GM12878 (cell line): Measurements from ENCODE around the gene TTC19. TPM values are rescaled to one million over a fixed set of nuclear protein-coding genes. Genes with fewer than 3 reads are reported as not detected.

Source experiments
- ATAC-seq: fragments of 200-7000 bp; cut with Tn5 transposase; 3 replicates; pipeline ENCODE4 v1.9.1; 2020; ENCODE audit warnings: mild to moderate bottlenecking, moderate library complexity
- BruUV-seq: library from RNA; stranded (reverse); fragments of 400-500 nt; replicated peaks from 2 replicates; lab custom pipeline; 2021; lab: Mats Ljungman, UMichigan
- CTCF ChIA-PET: fragments of 300-600 bp; sonication (Branson Sonifier 250); formaldehyde crosslinking; extraction: SDS; loops from one replicate; lab custom pipeline; 2021; ENCODE audit warnings: inconsistent platforms; lab: Yijun Ruan, JAX
- POLR2A ChIA-PET: fragments of 350-600 bp; formaldehyde crosslinking; extraction: SDS; loops from one replicate; lab custom pipeline; 2021; ENCODE audit warnings: inconsistent platforms; lab: Charles Lee
- RAD21 ChIA-PET: fragments of 300-600 bp; sonication (Branson Sonifier 250); formaldehyde crosslinking; loops from one replicate; lab custom pipeline; 2023; ENCODE audit warnings: antibody characterized with exemption; ENCODE audit not compliant: unreplicated experiment; lab: Charles Lee
- SMC1A ChIA-PET: fragments of 300-600 bp; sonication (Branson Sonifier 250); formaldehyde crosslinking; loops from one replicate; lab custom pipeline; 2023; ENCODE audit not compliant: unreplicated experiment, uncharacterized antibody; lab: Charles Lee
- DNase-seq: peaks from one replicate; pipeline ENCODE4 v3.0.0-alpha.2; 2011; ENCODE audit warnings: low read depth, low spot score
- FAIRE-seq: peaks from 3 replicates; lab custom pipeline; 2011; peaks lifted over from hg19 to GRCh38; lab: Jason Lieb, UNC
- H2AFZ ChIP-seq: 2 replicates; pipeline ENCODE4 v1.6.0; 2011; ENCODE audit warnings: low read depth, low read length, control low read depth; ENCODE audit not compliant: control insufficient read depth
- H3K27ac ChIP-seq: 2 replicates; pipeline ENCODE4 v1.5.1; 2011; ENCODE audit warnings: control low read depth; ENCODE audit not compliant: control insufficient read depth, insufficient read depth
- H3K27me3 ChIP-seq, 2 experiments: replicated peaks in 1 of 2; 2 replicates each; pipeline versions ENCODE4 v1.6.0 to v1.6.1; 2011; ENCODE audit warnings: low read length in 1 of 2; ENCODE audit not compliant: control insufficient read depth in 2 of 2, insufficient read depth in 2 of 2
- H3K36me3 ChIP-seq, 2 experiments: 2 replicates each; pipeline ENCODE4 v1.5.1; 2011; ENCODE audit warnings: low read length in 1 of 2; ENCODE audit not compliant: control insufficient read depth in 2 of 2, insufficient read depth in 2 of 2
- H3K4me1 ChIP-seq: 2 replicates; pipeline ENCODE4 v1.6.1; 2011; ENCODE audit warnings: mild to moderate bottlenecking, low read length, moderate library complexity, mixed read lengths; ENCODE audit not compliant: control insufficient read depth, insufficient read depth
- H3K4me2 ChIP-seq: 2 replicates; pipeline ENCODE4 v1.6.0; 2011; ENCODE audit warnings: control low read depth; ENCODE audit not compliant: control insufficient read depth, insufficient read depth
- H3K4me3 ChIP-seq: fragments of 200-600 bp; sonication (generic); 2 replicates; pipeline ENCODE4 v1.5.1; 2016
- H3K79me2 ChIP-seq: 2 replicates; pipeline ENCODE4 v1.6.0; 2011; ENCODE audit warnings: low read length; ENCODE audit not compliant: control insufficient read depth, insufficient read depth
- H3K9ac ChIP-seq: 2 replicates; pipeline ENCODE4 v1.8.0; 2011; ENCODE audit warnings: low read length, control low read depth, mixed read lengths; ENCODE audit not compliant: control insufficient read depth, insufficient read depth
- H3K9me3 ChIP-seq: replicated peaks from 3 replicates; pipeline ENCODE4 v1.5.1; 2011; ENCODE audit warnings: mild to moderate bottlenecking, low read length; ENCODE audit not compliant: control insufficient read depth, insufficient read depth
- H4K20me1 ChIP-seq: 2 replicates; pipeline ENCODE4 v1.6.0; 2011; ENCODE audit not compliant: control insufficient read depth, insufficient read depth
- GABPA ChIP-seq: IDR thresholded peaks from 2 replicates; pipeline ENCODE4 v1.6.1; 2014; ENCODE audit warnings: antibody characterized with exemption, low read depth, mild to moderate bottlenecking, inconsistent platforms
- HSF1 ChIP-seq: fragments of 150-350 bp; IDR thresholded peaks from 2 replicates; pipeline ENCODE4 v1.6.1; 2014; ENCODE audit warnings: mild to moderate bottlenecking, low read depth, low read length
- KAT2A ChIP-seq: conservative IDR thresholded peaks from 2 replicates; pipeline ENCODE4 v1.6.1; 2011; ENCODE audit warnings: low read depth, low read length; ENCODE audit not compliant: control insufficient read depth
- KLF5 ChIP-seq: fragments of 450-650 bp; IDR thresholded peaks from 2 replicates; pipeline ENCODE4 v1.6.1; 2014; ENCODE audit warnings: mild to moderate bottlenecking; ENCODE audit not compliant: partially characterized antibody
- PAX5 ChIP-seq: IDR thresholded peaks from 2 replicates; pipeline ENCODE4 v1.6.1; 2011; ENCODE audit warnings: low read depth, low read length, borderline replicate concordance
- PML ChIP-seq: IDR thresholded peaks from 2 replicates; pipeline ENCODE4 v1.6.1; 2012; ENCODE audit warnings: low read length, inconsistent platforms
- RAD21 ChIP-seq: IDR thresholded peaks from 2 replicates; pipeline ENCODE4 v1.6.1; 2011; ENCODE audit warnings: mild to moderate bottlenecking, low read depth, low read length, moderate library complexity; ENCODE audit not compliant: insufficient read depth
- TAF1 ChIP-seq: IDR thresholded peaks from 2 replicates; pipeline ENCODE4 v1.6.1; 2011; ENCODE audit warnings: mild to moderate bottlenecking, low read depth, low read length, borderline replicate concordance
- TARDBP ChIP-seq: IDR thresholded peaks from 2 replicates; pipeline ENCODE4 v1.6.1; 2016; ENCODE audit warnings: borderline replicate concordance
- ZSCAN29 ChIP-seq: fragments of 450-650 bp; IDR thresholded peaks from 2 replicates; pipeline ENCODE4 v1.6.1; 2017; ENCODE audit warnings: mild to moderate bottlenecking, moderate library complexity
- in situ Hi-C: fragments of 300-500 bp; cut with MboI; formaldehyde crosslinking; loops from 9 replicates; pipeline ENCODE4 v1.14.3; 2018; ENCODE audit warnings: mixed read lengths
- intact Hi-C: fragments of 100-400 bp; cut with micrococcal nuclease; formaldehyde crosslinking; loops from one replicate; pipeline ENCODE4 v1.14.2; 2022; ENCODE audit not compliant: unreplicated experiment
- polyA plus RNA-seq, 11 experiments: library from polyadenylated mRNA; depleted of rRNA in 4 of 11; unstranded in 6 of 11; stranded (reverse) in 5 of 11; fragments of >200 nt; fragmentation: Nextera tagmentation in 4 of 11; fragmentation: Illumina TruSeq in 1 of 11; extraction: Ambion mirVana in 4 of 11; extraction: Trizol in 1 of 11; gene quantifications; 1 replicate in 1 of 11; 2 replicates in 10 of 11; pipeline versions ENCODE4 v1.2.1 to v1.2.3, GENCODE V29; 2011 to 2016; ENCODE audit warnings: inconsistent platforms in 2 of 11, missing spikeins in 2 of 11, low read depth in 1 of 11
- total RNA-seq, 4 experiments: library from RNA; depleted of rRNA in 3 of 4; stranded (reverse); fragments of >200 nt in 3 of 4; fragmentation: Illumina TruSeq in 1 of 4; extraction: Trizol in 1 of 4; gene quantifications; 2 replicates each; pipeline versions ENCODE4 v1.2.1 to v1.2.3, GENCODE V29; 2013 to 2021

The TTC19 gene
- total and polyA plus RNA-seq, 10 of the 15 experiments (the other 5 are each of a cell fraction or from before 2014, with no cell fraction given): 5.3 to 29.8 (median 20.1) TPM

DNA sequence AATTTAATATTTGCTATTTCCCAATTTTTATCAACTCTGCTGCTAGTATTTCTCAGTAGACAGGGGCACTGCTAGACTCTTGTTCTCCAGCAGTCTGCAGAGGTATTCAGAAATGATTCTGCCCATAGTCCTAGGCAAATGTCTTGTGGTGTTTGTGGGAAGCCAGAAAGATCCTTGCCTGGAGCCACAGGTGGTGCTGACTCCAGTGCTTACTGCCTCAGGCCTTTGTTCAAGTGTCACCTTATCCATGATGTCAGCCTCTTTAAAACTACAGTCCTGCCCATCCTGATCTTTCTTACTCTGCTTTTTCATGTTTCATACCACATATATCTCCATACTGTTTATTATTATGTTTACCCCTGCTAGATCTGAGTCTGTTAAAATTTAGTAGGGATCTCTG is 26.6 kb upstream of the TTC19 start:
- H3K27me3 ChIP-seq: peaks cover 0 to 4% of the 10 kb centered on the region in 2 experiments; a peak in 1 of 4 replicates
- H2AFZ ChIP-seq: no peak overlapping the region
- no peaks in the 10 kb centered on the region for H3K36me3 ChIP-seq
- in situ Hi-C loops: no loop called here
- H3K4me1 ChIP-seq: no peaks in the 10 kb centered on the region
- no peak for ATAC-seq
- RAD21 ChIA-PET: no interaction called here
- SMC1A ChIA-PET: interaction anchor here (1.5 kb wide), 1 partner anchor 14 kb away, joined by 4 read pairs; no protein-coding TSS in a partner anchor
- H3K4me3 ChIP-seq: no peak overlapping the region
- no peak for DNase-seq
- H3K9me3 ChIP-seq: no peaks in the 10 kb centered on the region
- BruUV-seq: no TSS peak
- no peak overlapping the region for H3K4me2 ChIP-seq
- H3K27ac ChIP-seq: no peak overlapping the region
- FAIRE-seq: no peak
- TF ChIP-seq RAD21 (no peak), KAT2A (no peak), ZSCAN29 (no peak), TARDBP (no peak), KLF5 (no peak), HSF1 (no peak), GABPA (no peak), PML (no peak), TAF1 (no peak), PAX5 (no peak)
- TF ChIP-seq, all 136 proteins: peak for 0
- POLR2A ChIA-PET: no interaction called here
- Histone ChIP-seq H4K20me1 (no peaks in the 10 kb centered on the region), H3K79me2 (no peaks in the 10 kb centered on the region), H3K9ac (no peak overlapping the region)
- CTCF ChIA-PET: no interaction called here
- intact Hi-C loops: no loop called here
